Activated CD8-positive, alpha-beta memory T cell treated with anti-CD3 and anti-CD28 coated beads for 48 hours (primary cell): ENCODE measurements around the gene SLC9A2.

Source experiments
- DNase-seq, 3 experiments: peaks; one replicate each; pipeline ENCODE4 v3.0.0-alpha.2; 2020; ENCODE audit warnings: low read depth in 2 of 3, low spot score in 2 of 3

Gene SLC9A2, protein sequence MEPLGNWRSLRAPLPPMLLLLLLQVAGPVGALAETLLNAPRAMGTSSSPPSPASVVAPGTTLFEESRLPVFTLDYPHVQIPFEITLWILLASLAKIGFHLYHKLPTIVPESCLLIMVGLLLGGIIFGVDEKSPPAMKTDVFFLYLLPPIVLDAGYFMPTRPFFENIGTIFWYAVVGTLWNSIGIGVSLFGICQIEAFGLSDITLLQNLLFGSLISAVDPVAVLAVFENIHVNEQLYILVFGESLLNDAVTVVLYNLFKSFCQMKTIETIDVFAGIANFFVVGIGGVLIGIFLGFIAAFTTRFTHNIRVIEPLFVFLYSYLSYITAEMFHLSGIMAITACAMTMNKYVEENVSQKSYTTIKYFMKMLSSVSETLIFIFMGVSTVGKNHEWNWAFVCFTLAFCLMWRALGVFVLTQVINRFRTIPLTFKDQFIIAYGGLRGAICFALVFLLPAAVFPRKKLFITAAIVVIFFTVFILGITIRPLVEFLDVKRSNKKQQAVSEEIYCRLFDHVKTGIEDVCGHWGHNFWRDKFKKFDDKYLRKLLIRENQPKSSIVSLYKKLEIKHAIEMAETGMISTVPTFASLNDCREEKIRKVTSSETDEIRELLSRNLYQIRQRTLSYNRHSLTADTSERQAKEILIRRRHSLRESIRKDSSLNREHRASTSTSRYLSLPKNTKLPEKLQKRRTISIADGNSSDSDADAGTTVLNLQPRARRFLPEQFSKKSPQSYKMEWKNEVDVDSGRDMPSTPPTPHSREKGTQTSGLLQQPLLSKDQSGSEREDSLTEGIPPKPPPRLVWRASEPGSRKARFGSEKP

DNA sequence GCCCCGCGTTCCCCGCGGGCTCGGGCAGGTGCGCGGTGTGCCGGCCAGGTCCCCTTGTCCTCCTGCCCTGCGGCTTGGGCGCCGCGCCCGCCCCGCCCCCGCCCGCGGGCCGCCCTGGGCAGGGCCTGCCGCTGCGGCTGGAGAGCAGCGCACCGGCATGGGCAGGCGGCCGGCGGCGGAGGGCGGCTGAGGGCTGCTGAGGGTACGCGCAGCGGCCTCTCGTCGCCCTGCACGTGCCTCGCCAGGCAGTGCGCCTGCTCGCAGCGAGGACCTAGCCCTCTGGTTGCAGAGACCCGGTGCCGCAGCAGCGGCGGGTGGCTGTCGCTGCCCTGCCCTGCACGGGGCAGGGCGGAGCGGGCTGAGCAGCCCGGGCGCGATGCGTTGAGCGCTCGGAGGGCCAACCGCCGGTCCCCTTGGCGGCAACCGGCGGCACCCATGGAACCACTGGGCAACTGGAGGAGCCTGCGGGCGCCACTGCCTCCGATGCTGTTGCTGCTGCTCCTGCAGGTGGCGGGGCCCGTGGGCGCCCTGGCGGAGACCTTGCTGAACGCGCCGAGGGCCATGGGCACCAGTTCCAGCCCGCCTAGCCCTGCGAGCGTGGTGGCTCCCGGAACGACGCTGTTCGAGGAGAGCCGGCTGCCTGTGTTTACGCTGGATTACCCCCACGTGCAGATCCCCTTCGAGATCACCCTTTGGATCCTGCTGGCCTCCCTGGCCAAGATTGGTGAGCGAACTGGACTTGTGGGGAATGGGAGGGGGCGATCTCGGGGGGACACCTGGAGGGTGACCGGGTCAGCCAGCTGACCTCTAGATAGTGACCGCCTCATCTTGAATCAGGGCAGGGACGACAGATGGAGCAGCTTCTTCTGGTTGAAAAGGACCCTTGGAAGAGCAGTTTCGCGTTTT lies at the start of gene SLC9A2:
SLC9A2 (plus strand) TSS at position 140 of the 906 bp plus-strand sequence; CDS start at position 436, 296 bp downstream.
- DNase-seq: peak in 2 of 3 experiments; percentile 4 to 5

DNA sequence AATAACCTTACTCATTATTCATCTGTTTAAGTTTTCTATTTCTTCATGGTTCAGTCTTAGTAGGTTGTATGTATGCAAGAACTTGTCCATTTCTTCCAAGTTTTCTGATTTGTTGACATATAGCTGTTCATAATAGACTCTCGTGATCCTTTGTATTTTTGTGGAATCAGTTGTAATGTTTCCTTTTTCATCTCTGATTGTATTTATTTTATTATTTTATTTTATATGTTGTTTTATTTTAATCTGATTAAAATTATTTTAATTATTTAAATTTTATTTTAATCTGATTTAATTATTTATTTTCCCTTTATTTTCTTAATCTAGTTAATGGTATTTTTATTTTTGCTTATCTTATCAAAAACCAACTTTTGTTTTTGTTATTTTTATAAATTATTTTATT lies 43.5 kb upstream of the SLC9A2 start:
- DNase-seq: no peak

DNA sequence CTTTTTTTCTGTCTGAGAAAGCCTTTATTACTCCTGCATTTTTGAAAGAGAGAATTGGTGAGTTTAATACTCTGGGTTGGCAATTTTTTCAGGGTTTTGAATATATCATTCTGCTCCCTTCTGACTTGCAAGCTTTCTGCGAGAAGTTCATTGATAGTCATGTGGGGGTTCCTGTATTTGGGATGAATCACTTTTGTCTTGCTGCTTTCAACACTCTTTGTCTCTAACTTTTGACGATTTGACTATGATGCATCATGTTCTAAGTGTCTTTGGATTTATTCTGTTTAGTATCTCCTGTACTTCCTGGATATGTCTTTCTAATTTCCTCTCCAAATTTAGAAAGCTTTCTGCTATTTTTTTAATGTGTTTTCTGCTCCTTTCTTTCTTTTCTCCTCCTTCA lies 41.0 kb upstream of the SLC9A2 start:
- no peak for DNase-seq

DNA sequence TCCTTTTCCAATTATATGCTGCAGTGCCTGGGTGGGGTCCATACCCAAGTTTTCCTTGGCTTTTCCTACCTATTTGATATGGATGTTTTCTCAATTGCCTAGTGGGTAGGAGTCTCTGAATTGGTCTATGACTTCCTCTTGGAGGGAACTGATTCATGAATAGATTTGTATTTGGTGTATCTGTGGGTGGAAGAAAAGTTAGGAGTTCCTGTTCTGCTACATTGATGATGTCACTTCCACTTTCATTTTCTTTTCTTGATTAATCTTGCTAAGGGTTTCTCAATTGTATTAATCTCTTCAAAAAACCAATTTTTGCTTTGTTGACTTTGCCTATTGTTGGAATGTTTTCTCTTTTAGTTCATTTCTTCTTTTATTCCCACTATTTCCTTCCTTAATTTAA lies 37.4 kb upstream of the SLC9A2 start:
- DNase-seq: no peak

DNA sequence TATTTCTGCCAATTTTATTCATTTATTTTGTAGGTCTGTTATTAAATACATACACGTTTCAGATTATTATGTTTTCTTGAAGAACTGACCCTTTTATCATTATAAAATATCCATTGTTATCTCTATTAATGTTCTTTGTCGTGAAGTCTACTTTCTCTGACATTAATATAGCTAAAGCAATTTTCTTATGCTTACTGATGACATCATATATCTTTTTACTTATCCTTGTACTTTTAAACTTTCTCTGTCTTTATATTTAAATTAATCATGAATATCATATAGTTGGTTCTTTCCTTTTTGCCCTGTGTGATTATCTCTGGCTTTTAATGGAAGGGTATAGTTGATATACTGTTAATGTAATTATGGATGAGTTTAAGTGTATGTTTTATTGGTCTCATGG lies 36.5 kb upstream of the SLC9A2 start:
- no peak for DNase-seq

DNA sequence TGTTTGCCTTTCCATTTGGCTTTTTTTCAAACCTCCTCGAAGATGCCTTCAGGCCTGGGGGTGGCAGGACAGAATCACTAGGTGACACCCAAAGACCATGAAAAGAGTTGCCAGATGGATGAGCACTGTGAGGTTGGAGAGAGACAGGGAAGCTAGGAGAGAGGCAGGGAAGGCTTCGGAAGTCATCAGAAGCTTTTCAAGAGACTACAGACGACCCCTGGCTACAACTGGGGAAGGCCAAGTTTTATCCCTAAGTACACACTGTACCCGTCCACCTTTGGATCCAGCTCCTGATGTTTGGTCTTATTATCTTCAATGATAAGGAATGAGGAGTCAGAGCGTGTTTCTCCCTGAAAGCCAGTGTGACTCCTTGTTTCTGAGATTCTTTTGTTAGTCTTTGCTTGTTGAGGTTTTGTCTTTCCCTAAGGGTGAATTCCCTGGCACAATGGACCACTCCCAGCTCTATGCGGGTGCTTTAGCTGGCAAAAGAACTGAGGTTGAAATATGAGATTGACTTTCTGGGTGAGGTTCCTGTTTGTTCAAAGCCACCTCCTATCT lies 33.4 kb upstream of the SLC9A2 start:
- DNase-seq: no peak

DNA sequence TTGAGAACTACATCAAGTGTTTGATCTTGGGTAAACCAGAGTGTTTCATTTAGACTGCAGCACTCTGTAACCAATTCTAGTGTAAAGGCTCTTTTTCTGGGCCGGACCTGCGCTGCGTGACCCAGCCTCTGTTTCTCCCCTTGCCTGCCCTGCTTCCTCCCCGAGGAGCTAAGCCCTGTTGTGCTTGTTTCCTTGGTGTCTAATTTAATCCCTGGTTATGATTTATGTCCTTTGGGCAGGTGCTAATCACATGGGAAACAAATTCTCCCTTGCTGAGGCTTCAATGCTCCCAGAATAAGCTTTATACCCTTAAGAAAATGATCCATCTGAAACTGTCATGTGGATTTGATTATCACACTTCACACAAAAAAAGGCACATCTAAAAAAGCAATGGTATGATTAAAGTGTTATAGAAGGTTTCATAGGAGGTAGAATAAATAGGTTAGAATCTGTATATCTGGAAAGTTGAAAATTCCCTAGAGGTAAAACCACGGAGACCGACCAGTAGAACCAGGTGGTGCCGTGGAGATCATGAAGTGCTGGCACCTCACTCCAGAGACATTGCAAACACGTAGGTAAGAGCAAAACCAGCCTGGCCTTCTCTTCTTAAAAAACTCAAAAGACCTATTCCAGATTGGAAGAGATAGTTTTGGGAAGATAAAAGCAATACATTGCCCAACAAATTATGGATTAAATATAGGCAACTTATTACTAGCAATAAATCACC lies 31.0 kb upstream of the SLC9A2 start:
- DNase-seq: no peak

DNA sequence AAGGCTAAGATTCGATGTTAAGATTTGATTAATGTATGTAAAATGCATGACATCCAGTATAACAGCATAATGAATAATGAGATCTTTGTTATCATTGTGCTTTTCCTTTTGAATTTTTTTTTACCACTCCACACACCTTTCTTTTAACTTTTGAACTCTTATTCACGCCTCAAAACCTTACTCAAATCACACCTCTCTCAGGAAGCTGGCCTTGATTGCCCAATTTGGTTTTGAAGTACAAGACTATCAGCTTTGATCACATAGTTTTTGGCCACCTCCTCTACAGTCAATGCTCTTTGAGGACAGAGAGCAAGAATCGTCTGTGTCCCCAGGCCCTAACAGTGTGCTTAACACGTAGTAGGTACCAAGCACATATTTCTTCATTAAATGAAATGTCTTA lies 29.9 kb upstream of the SLC9A2 start:
- no peak for DNase-seq

DNA sequence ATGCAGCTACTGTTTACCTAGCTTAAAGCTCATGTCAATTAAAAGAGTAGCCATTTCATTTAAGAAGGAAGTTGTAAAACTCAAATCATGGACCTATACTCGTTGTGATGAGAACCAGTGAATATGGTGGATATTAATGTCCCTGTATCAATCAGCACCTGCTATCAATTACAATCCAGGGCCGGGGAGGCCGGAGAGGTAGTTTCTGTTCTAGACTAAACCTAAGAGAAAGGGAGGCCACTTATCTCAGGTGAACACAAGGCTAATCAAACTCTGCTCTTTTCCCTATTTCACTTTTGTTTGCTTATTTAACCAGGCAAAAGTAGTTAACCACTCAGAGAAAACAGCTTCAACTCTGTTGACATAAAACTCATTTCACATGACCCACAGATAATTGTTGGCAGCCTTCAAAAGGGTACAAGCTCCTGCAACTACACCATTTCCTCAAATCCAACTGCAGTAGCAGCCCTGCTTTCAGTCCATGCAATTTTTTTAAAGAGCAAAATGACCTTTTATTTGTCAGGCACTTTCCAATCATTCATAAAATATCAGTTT lies 27.8 kb upstream of the SLC9A2 start:
- no peak for DNase-seq

DNA sequence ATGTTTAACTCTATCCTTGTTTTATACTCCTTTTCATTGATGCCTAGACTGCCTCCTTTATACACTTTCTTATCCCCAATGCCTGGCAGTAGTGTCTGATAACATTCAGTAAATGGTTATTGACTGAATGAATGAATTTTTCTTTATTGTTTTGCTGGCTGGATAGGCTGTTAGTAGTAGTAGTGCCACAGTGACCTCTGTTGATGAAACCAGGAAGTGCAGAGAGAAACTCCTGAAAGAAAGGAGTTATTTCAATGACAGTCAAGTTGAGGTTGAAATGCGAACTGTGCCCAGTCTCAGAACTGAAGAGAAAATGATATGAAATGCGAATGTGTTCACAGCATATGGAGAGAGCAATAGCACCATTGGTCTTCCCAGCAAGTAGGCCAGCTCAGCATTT lies 26.8 kb upstream of the SLC9A2 start:
- no peak for DNase-seq

DNA sequence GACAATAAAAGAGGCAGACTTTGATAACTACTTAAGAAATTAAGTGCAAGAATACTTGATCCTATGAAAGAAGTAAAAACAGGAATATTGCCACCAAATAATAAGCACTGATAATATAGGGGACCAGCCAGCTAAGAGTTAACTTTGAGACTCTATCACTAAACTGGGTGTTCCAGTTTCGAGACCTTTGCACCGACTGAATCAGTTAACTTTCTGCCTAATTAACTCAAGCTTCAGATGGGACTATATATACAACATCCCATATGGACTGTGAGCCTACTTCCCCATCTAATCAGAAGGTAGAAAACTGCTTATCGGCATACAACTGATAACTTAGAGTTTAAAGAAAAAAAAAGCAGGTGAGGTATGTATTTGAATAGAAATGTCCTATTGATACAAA lies 25.8 kb upstream of the SLC9A2 start:
- no peak for DNase-seq

DNA sequence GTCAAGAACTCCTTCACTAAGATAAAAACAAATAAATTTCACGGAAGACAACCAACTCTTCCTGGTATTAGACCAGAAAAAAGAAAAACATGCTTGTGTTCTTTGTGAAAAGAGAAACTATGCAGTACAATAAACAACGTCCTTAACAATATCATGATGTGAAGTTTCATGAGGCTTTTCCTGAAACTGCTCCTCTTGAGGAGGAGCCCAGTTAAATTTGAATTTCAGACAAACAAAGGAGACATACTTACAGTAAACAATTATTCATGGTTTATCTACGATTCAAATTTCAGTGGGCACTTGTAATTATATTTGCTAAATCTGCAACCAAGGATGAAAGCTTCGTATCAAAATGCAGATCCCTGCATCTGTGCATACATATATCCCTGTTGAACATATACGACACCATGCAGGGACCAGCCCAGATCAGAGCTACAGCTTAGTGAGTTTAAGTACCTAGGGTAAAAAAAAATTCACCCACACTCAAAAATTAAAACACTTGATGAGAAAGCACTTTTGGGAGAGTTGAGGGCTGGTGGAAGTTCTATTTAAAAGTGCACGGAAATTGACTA lies 24.8 kb upstream of the SLC9A2 start:
- no peak for DNase-seq

DNA sequence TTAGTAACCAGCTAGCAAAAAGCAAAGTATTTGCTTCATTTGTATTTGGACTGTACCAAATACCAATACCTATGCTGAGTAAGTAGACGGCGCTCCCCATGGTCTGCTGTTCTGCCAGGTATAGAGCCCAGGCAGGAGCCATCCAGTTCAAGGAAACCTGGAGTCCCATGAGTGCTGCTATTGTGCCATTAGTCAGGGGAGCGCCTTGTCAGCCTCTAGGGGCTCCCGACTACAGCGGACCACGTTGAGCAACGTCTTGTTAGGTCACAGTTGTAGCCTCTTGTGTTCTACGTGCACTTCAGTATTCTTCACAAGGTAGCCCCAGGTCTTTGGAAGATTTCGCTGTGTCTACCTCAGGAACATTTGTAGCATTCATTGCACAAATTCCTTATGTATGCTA lies 21.6 kb upstream of the SLC9A2 start:
- DNase-seq: no peak

DNA sequence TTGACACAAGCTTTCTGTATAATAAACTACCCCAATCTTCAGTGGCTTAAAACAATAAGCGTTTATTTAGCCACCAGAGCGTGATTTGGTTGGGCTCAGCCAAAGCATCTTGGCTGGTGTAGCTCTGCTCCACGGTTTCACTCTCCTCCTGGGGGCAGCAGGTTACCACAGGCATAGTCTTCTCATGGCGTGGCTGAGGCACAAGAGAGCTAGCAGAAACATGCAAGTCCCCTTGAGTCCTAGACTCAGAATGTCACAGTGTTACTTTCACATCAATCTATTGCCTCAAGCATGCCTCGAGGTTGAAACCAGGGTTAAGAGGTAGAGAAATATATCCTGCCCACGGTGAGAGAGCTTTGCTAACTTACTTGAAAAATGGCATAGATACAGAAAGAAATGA lies 19.9 kb upstream of the SLC9A2 start:
- DNase-seq: no peak

DNA sequence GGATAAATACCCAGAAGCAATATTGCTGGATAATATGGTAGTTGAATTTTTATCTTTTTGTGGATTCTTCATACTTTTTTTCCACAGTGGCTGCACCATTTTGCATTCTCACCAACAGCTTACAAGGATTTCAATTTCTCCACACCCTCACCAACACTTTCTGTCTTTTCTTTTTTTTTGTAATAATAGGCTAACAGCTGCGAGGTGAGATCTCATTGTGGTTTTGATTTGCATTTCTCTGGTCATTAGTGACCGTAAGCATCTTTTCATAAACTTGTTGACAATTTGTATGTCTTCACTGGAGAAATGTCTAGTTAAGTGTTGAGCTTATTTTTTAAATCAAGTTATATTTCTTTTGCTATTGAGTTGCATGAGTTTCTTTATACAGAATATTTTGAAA lies 17.6 kb upstream of the SLC9A2 start:
- DNase-seq: no peak

DNA sequence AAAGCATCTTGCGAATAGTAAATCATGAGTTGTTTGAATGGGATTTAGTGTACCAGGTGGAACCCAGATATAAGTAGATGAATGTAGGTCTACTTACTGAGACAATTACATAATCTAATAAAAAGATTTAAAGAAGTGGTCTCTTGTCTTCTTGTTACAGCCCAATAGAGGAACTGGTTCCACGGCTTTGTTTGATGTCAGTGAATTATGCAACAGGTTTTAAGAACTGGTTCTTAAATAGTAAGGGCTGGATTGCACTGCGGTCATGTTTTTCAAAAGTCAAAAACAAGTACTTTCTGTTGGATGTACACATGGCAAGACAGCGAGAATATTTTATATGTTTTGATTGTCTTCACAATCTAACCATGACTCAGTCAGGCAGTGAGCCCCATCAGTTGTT lies 15.4 kb upstream of the SLC9A2 start:
- DNase-seq: no peak

DNA sequence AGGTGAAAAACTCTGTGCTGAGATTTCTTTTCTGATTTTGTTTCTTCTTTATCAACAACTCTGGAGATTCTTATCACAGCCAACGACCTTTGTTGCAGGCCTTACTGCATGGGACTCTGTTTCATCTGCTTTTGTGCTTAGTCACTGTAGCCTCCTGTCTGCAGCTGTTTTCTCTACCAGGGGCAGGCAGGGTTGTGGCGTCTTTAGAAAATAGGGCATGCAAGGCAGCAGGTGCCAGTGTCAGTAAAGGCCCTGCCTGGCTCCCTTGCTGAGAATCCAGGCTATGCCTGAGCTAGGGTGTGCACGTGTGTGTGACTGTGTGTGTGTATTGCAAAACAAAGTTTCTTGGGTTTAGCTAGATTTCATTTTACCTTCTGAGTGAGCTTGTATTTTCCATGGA lies 14.6 kb upstream of the SLC9A2 start:
- no peak for DNase-seq

DNA sequence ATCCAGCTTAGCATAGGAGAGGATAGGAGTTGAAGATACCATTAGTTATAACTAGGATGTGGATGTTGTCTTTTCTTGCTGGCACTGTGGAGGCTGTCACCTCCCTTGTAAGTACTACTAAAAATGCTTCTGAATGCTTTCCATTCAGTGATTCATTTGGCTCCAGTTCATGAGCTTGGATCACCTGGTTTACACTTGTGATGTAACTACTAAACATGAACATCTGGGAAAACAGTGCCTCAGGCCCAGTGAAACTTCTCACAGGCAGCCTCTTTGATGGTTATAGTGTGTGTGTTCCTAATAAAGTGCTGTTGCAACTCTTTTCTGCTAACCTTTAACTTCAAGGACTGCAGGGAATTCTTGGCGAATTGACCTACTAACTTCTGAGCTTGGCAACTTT lies 13.0 kb upstream of the SLC9A2 start:
- no peak for DNase-seq

DNA sequence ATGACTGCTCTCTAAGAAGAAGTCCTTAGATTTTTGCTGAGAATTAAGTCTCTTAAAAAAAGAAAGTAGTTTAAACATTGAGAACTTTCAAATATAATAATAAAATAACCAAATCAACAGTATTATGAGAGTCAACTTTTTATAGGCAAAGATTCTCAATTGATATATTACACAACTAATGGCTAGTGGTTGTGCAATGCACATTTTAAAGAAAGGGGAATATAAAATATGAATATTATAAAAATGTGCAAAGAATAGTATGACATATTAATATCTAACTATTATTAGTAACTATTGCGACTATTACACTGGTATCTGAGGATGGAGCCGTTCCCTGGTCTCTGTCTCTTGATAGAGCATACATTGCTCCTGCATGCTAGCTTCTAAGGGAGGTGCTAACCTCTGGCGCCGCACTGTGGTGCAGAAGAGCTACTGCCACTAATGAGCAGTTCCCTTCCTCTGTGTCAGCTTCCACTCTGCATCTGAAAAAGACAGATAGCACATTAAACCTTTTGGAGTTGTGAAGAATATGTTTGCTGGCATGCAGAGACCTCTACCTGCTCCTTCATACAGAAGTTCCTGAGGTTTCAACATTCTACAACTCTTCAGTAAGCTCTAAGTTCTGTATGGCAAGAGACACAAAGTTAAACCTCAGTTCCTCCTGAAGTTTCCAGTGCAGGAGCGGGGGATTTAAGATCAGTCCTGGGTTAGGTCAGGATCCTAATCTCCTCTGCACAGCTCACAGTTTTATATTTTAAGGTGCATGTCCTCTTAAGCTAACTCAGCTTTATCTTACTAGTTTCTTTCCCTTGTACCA lies 3.5 kb upstream of the SLC9A2 start:
- DNase-seq: no peak
